Amygdala (tissue), 56 donors: Measurements from ENCODE around the gene MICAL2.

Experiments
- DNase-seq, 56 donors: peaks; one replicate each; lab custom pipeline; 2025; lab: John Stamatoyannopoulos, UW

Gene MICAL2

DNA sequence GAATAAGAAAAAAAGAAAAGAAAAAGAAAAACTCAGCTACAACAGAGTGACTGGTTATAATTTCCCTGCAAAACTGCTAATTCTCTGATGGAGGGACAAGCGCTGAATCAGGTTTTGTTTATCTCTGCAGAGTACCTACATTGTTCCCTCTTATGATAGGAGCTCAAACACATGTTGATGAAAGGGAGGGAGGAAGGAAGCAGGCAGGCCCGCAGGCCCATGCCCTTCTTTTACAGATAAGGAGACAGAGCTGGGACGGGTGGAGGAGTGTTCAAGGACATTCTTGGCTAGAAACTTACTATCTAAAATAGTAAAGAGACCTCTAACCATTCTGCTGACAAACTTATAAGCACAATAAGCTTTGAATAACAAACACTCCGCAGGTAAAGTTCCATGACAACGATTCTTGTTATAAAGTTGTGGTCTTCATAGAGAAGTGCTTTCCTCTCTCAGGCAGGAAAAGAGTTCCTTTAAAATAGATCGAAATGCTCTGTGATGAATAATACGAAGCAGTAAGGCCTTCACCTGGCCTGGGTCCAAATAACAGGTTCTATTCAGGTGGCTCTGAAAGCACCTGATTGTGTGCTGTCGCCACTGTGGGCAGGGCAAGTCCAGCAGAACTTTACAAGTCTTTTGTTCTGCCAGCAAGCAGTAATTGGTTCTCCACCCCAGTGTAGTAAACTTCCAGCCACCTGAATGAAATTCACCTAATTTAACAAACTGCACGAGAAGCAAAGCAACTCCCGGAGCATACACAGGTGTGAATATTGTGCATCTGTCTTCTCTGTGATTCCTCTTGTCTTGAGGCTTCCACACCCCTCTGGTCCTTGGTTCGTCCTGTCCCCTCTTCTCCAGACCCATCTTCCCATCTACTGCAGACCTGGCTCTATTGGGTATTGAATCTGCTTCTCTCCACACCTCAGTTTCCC lies 15.3 kb upstream of the MICAL2 start:
- DNase-seq: no peak

DNA sequence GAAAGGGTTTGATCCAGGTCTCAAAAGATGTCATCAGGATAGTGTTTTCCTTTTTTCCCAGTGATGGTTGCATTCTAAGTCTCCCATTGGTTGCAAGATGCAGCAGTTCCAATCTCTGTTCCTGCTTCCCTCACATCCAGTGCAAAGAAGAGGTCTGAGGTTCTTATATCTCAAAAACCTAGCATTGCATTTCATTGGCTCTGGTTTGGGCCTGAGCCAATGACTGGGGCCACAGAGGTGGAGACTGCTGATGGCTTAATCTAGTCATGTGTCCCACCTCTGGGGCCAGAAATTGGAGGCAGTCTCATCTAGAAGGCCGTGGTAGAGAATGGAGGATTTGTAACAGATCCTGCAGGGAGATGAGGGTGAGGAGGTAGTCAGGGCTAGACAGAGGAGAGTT lies 13.2 kb upstream of the MICAL2 start:
- DNase-seq: no peak

DNA sequence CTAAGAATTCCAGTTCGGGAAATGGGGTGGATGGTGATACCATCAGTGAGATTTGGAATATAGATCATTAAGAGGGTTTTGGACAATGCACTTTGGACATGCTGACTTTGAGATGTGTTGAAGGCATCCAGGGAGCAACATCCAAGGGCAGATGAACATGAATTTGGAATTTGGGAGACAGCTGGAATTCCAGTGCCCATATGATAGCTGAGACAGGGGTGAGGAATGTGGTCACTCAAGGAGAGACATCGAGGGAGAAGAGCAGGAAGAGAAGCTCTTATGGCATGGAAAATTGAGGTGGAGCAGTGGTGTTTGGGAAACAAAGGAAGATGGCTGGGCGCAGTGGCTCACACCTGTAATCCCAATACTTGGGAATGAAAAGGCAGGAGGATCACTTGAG lies 11.8 kb upstream of the MICAL2 start:
- no peak for DNase-seq

DNA sequence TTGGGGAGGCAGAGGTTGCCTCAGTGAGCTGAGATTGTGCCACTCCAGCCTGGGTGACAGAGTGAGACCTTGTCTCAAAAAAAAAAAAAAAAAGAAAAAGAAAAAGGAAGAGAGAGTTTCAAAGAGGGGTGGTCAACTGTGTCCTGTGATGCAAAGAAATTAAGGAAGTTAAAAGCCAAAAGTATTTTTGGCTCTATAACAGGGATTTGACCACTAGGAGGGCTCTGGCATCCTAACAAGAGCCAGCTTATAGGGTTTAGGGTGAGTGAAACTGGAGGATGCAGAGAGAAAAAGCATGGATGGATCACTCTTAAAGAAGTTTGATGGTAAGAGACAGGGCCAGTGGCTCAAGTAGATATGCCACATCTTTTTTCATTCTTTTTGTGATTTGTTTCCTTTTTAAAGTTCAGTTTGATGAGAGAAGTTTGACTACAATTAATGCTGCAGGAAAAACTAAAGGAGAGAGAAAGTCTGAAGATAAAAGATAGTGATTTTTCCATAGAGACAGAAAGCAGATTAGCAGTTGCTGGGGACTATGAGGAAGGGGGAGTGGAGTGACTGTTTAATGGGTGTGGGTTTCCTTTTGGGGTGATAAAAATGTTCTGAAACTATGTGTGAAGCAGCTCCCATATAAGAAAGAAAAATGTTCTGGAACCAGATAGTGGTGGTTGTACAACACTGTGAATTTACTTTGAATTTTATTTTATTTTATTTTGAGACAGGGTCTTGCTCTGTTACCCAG lies 11.1 kb upstream of the MICAL2 start:
- no peak for DNase-seq

DNA sequence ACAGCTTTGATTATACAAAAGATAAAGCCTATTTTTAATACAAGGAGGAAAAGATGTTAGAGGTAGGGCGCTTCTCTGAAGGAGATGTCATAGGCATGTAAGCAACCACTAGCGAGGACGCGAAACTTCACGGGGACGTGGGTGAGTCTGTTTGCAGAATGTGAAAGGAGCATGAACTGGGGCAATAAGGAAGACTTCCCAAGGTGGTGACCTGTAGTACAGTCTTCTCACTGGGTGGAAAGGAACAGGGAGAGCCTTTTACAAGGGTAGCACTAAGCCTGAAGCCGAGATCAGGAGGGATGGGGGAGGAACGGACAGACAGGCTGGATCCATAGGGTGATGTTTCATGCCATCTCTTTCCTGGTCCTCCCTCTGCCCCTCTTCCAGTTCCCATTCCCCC lies 10.0 kb upstream of the MICAL2 start:
- DNase-seq: no peak

DNA sequence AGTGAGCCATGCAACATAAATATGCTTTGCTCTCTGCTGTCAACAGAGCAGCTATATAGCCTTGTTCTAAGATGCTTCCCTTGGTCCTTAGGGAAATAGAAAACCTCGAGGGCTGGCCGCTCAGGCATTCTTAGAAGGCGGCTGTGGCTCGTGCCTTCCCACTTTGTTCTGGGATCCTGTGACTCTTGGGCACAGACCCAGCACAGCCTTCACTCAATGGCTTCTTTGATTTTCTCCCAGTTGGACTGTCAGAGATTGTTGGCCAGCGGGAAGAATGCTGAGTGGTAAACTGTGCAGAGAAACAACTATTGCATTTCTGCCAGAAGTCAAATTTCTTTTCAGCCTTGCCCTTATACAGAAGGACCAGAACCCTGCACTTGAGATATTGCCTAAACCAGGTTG lies 9.5 kb upstream of the MICAL2 start:
- DNase-seq: peak in 54 of 56 donors; percentile 7 to 93 (median 72)

DNA sequence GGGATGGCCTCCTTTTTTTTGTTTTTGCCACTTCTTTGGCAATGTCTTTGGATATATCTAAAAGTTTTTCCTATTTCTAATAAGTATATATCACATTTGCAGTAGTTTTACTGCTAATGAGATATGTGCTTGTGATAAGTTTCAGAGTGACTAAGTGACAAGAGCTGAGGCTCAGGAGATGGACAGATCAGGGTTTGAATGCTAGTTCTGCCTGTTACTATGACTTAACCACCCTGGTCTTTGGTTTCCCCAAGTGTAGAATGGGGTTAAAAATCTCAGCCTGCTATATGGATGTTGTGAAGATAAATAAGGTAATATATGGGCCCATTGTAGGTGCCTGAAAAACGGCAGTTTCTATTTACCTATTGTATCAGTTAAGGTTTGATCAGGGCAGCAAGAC lies 9.1 kb upstream of the MICAL2 start:
- DNase-seq: no peak

DNA sequence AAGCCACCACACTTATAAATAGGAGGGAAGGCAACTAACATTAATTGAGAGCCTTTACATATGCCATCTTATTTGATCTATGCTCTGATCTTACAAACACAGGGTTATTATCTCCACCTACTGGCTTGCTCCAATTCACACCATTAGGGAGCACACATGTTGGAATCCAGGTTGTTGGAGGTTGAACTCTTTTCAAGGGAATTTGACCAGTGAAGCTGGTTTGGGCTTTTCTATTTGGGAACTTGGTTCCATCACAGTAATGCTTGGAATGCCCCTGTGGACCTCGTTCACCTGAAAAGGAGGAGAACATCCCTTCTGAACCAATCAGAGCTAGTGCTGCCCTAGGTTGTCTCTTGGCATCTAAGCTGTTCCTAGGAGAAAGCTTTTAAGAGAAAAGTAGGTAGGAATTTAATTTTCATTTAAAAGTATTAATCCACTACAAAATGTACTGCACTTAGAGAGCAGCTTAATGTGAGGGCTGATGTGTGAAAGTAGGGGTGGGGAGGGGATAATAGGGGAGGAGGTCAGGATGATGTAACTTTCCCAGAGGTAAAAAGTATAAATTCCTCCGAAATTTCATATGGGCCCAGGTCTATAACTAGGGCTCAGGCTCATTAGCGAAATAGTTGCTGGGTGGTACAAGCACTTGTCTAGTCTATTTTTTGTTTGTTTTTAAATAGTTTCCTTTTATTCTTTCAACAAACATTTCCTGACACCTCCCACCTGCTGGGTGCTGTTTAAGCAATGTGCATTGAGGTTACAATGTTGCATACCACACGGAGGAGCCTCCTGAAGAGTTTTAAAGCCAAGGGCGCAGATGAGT lies 7.6 kb upstream of the MICAL2 start:
- no peak for DNase-seq

DNA sequence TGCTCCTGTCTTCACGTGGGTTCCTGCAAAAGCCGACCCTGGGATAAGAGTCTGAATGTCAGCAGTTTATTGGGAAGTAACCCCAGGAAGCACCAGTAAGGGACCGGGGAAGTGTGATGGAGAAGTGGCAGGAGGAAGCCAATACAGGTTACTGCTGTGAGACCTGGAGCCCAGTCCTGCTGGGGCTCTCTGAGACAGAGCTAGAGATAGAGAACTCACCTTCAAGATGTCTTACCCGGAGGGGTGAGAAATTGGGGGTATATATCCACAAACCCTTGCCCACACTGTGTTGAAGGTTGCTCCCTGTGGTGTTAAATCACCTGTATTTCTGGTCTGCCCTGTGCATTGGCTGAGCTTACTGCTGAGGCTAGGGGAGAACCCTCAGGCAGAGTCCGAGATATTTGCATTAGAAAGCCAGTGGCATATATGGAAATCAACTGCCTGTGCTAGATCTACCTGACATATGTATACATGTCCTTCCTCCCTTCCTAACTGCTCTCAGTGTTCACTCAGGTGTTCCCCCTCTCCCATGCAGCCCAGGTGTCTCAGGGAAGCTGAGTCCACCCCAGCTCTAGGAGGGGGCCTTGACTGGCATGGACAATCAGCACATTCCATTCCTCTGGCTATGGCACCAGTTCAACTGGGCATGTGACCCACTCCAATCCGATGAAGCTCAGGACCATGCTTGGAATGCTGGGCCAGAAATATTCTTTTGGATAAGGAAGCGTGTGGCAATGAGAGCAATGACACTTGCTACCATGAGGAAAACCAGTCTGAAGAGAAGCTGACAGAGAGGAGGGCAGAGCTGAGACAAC lies 6.8 kb upstream of the MICAL2 start:
- DNase-seq: no peak

DNA sequence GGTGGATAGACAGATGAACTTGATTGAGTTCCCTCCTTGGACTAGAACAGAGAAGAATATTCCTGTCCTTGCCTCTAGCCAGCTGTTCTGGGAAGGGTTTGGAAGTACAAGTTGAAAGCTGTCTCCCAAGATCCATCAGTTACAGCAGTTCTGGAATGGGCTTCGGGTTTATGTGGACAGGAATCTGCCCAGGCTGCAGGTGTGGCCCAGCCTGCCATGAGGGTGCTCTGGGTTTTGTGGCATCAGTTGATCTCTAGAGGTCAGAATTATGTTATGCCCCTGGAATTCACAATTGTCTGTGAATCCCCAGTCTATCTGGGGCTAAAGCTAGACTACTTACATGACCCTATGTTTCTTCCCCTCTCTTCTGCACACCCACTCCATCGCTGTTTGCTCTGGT lies 4.9 kb upstream of the MICAL2 start:
- no peak for DNase-seq

DNA sequence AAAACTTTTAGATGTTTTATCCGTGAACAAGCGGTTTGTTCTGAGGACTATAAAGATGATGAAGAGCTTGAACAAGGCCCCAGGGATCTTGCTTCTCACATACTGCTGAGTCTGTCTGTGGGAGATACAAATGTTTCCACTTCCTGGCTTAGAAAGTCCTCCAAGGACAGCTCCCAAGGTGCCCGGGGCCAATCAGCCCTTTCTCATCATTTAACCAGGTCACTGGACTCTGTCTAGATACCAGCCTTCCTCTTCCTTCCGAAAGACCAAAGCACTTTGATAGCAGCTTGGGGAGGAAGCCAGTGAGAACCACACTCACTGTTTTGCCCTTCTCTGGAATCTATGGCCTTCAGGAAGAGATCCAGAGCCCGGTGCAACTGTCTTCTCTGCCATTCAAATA lies 4.3 kb upstream of the MICAL2 start:
- no peak for DNase-seq

DNA sequence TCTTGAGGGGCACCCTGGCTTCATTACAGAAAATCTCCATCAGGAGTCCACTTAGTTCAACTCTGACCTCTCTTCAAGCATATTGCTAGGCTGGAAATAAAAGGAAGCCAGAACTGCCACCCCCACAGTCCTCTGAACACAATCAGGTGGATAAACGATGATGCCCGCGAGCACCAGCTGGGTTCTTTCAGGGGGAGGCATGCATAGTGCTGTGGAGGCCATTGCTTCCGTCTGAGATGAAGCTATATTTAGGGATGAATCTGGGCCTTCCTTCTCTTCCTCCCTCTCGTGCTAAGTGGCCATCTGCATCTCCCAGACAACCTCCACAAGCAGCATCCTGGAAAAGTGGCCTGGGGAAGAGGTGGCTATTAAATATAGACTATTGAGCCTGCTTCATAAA lies 3.9 kb upstream of the MICAL2 start:
- DNase-seq: peak in 12 of 56 donors; percentile 10 to 63 (median 26)

DNA sequence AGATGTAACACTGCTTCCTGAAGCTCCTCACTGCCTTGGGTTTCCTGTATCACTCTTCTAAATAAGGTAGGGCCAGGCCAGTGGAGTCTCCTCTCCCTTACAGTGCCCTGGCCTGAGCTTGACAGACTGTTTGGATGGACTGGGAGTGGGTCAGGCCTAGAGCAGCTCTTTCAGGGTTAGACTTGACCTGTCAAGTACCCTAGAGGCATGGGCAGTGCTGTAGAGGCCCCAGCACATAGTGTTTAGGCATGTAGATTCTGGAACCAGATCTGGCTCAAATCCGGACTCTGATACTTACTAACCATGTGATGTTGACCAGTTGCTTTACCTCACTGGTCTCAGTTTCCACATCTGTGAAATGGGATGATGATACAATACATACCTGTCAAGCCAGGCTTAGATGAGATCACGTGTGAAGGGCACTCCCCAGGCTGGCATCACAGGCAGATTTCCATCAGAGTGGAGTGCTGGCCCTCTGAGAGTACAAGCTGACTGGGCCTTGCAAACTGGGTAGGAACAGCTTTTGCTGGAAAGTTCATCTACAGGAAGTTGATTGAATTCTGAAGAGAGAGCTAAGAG lies 1.4 kb upstream of the MICAL2 start:
- DNase-seq: no peak

DNA sequence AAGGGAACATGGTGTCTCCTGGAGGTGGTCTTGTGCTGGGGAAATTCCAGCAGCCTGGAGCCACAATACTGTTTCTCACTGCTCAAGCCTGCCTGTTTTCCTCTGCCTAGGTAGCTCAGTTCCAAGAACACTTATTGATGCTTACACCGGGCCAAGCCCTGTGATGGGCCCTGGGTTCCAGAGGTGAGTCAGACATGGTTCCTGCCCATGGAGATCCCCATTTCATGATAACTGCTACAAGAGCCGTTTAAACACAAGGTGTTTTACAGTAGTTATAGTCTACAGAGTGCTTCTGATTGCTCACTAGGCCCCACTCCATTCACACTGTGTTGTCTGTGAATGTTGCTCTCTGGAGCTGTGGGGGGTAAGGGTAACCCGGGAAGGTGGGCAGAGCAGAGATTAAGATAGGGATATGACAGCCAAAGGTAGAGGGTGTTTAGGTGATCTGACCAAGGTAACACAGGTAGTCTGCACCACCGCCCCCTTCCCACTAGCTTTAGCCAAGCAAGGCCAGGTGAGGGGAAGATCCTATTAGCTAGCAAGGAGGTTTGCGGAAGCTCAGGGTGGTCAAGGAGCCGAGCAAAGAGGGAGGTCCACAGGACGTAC lies 696 bp upstream of the MICAL2 start:
- DNase-seq: no peak

DNA sequence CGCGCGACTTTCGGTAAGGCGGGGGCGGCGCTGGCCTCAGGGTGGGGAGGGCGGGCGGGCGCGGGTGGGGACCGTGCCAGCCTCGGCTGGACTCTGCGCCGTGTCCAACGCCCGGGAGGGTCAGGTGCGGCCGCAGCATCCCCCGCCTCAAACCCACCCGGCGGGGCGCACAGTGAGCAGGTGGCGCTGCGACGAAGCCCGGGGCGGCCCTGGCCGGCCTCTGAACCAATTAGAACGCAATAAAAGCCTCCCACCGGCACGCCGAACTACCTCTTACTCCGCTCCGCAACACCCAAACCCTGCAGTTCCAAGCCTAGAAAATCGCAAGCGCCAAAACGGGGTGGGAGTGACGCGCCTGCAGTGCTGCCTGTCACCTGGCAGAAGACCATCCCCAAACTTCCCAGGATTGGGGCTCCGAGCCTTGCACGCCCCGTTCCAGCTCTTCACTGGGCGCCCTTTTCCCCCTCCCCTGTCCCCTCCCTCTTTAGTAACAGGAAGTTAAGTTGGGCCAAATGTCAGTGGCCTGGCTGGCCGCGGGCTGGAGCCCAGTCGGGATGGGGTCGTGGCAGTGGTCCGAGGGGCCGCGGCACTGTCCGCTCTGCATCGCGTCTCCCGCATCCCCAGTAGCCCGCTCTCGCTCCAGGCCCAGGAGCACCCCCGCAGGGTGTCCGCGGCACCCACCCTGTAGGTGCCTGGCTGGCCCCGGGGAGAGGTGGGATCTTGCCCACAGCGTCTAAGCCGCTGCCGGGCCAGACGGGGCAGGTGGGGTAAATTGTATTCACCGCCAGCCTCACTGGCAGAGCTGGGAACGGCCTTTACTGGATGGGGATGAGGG lies 541 bp downstream of the MICAL2 start:
- DNase-seq: peak in 5 of 56 donors; percentile 30 to 80 (median 50)

DNA sequence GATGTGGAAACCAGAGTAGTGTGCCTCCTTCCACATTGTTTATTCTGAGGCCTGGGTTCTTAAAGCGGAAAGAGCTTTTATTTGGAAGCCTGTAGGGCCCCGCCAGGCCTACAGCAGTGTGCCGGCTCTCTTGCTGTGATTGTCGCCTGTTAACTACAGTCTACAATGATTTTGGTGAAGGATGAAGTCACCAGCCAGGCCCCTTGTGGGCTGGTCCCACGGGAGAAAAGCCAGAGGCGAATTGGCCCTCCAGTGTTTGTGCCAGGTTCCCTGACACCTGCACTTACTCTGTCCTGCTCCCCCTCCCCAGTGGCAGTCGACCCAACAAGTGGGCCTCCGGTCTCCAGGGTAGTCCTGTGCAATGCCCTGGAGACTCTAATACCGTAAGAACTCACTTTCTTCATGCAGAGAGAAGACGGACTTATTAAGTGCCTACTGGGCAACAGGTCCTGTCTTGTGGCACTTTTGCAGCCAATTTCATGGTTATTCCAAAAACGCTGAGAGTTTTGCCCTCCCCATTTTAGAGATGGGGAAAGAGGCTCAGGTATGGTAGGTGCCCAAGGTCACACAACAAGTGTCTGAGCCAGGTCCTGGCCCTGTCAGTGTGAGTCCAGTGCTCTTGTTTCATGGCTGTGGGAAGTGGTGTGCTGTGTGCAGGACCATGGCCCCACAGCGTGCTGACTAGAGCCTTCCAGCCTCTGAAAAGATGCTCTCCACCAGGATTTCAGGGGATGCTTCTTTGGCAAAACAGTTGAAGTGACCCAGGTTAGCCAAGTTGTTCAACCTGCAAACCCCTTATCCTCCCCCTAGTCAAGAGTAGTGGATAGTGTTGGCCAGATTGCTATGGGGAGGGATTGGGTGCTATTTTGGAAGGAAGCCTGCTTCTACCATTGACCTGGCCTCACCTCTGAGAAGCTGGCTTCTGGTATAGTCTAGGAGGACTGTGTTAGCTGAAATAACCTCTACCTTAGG lies 1.4 kb downstream of the MICAL2 start:
- no peak for DNase-seq

DNA sequence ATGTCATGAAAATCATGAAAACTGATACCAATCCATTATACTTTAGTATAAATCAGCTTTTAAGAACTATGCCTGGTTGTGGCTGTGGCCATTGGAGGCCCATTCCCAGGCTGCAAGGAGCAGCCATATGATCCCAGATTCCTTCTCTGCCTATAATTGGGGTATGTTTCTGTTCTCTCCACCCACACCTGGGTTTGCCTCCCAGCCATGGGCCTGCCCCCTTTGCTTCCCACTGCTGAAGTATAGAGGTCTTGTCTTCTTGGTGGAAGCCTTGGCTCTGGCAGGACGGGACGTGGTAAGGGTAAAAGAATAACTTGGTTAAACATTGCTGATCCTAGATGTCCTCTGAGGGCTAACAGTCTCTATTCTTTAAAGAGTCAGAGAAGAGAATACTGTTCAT lies 2.4 kb downstream of the MICAL2 start:
- no peak for DNase-seq
